HepG2 (cell line): Measurements from ENCODE around the gene NSUN6. TPM values are rescaled to one million over a fixed set of nuclear protein-coding genes. Genes with fewer than 3 reads are reported as not detected.

ENCODE experiments used
- BORCS8-MEF2B ChIP-seq: sonication (generic); formaldehyde crosslinking; IDR thresholded peaks from 2 replicates; pipeline ENCODE4 v1.8.0; 2022; ENCODE audit warnings: mild to moderate bottlenecking, missing genetic modification reagents
- HOXA3 ChIP-seq: sonication (generic); formaldehyde crosslinking; IDR thresholded peaks from 2 replicates; pipeline ENCODE4 v1.5.0; 2020; ENCODE audit warnings: missing genetic modification reagents
- NCOA2 ChIP-seq: sonication (generic); formaldehyde crosslinking; IDR thresholded peaks from 2 replicates; pipeline ENCODE4 v1.8.0; 2022; ENCODE audit warnings: inconsistent platforms
- SMYD3 ChIP-seq: sonication (generic); formaldehyde crosslinking; IDR thresholded peaks from 2 replicates; pipeline ENCODE4 v1.8.1; 2023; ENCODE audit warnings: mild to moderate bottlenecking, missing genetic modification reagents
- SP2 ChIP-seq: sonication (generic); formaldehyde crosslinking; IDR thresholded peaks from 2 replicates; pipeline ENCODE4 v1.5.1; 2020; ENCODE audit warnings: mild to moderate bottlenecking, missing genetic modification reagents
- THYN1 ChIP-seq: sonication (generic); formaldehyde crosslinking; IDR thresholded peaks from 2 replicates; pipeline ENCODE4 v1.8.1; 2023; ENCODE audit warnings: low read depth, mild to moderate bottlenecking, moderate library complexity, missing genetic modification reagents, borderline replicate concordance
- ZFP91 ChIP-seq: sonication (generic); formaldehyde crosslinking; IDR thresholded peaks from 2 replicates; pipeline ENCODE4 v1.9.0; 2022; ENCODE audit warnings: missing genetic modification reagents, mild to moderate bottlenecking, borderline replicate concordance
- ZNF280B ChIP-seq: sonication (generic); formaldehyde crosslinking; IDR thresholded peaks from 2 replicates; pipeline ENCODE4 v1.5.0; 2020; ENCODE audit warnings: missing genetic modification reagents, mild to moderate bottlenecking, borderline replicate concordance
- ZNF569 ChIP-seq: sonication (generic); formaldehyde crosslinking; IDR thresholded peaks from 2 replicates; pipeline ENCODE4 v1.5.0; 2020; ENCODE audit warnings: mild to moderate bottlenecking, missing genetic modification reagents, moderate library complexity, borderline replicate concordance
- ZNF616 ChIP-seq: sonication (generic); formaldehyde crosslinking; IDR thresholded peaks from 2 replicates; pipeline ENCODE4 v1.5.0; 2020; ENCODE audit warnings: low read depth, mild to moderate bottlenecking, missing genetic modification reagents
- ZNF816 ChIP-seq: sonication (generic); formaldehyde crosslinking; IDR thresholded peaks from 2 replicates; pipeline ENCODE4 v1.8.0; 2022; ENCODE audit warnings: missing genetic modification reagents, mild to moderate bottlenecking, borderline replicate concordance
- ZNF878 ChIP-seq: sonication (generic); formaldehyde crosslinking; IDR thresholded peaks from 2 replicates; pipeline ENCODE4 v1.8.1; 2023; ENCODE audit warnings: mild to moderate bottlenecking, missing genetic modification reagents, moderate library complexity
- polyA plus RNA-seq, 8 experiments: library from polyadenylated mRNA; depleted of rRNA in 3 of 8; stranded (reverse) in 7 of 8; unstranded in 1 of 8; fragments of >200 nt; fragmentation: Illumina TruSeq in 4 of 8; extraction: Trizol in 4 of 8; gene quantifications; 2 replicates each; pipeline versions ENCODE4 v1.2.1 to v1.2.3, GENCODE V29; 2011 to 2016; ENCODE audit warnings: low read depth in 4 of 8, missing spikeins in 1 of 8, mixed read lengths in 1 of 8; ENCODE audit not compliant: insufficient read depth in 1 of 8
- total RNA-seq, 5 experiments: library from RNA; depleted of rRNA; stranded (reverse); fragments of >200 nt; fragmentation: Illumina TruSeq; extraction: Trizol; gene quantifications; 2 replicates each; pipeline ENCODE4 v1.2.3, GENCODE V29; 2016; ENCODE audit warnings: low read depth in 1 of 5
- TF ChIP-seq, protein P1 (sequence below): sonication (generic); formaldehyde crosslinking; IDR thresholded peaks from 2 replicates; pipeline ENCODE4 v1.8.0; 2022; ENCODE audit warnings: missing genetic modification reagents, mild to moderate bottlenecking, inconsistent platforms, borderline replicate concordance
- TF ChIP-seq, protein P2 (sequence below): sonication (generic); formaldehyde crosslinking; IDR thresholded peaks from 2 replicates; pipeline ENCODE4 v1.5.0; 2020; ENCODE audit warnings: missing genetic modification reagents, mild to moderate bottlenecking, borderline replicate concordance
- TF ChIP-seq, protein P3 (sequence below): sonication (generic); formaldehyde crosslinking; conservative IDR thresholded peaks from 2 replicates; pipeline ENCODE4 v1.4.0; 2020; ENCODE audit warnings: missing genetic modification reagents

The NSUN6 gene
- total and polyA plus RNA-seq, 2 of the 13 experiments (the other 11 are each of a cell fraction or from before 2014, with no cell fraction given) = 17.2 to 19.3 TPM

DNA sequence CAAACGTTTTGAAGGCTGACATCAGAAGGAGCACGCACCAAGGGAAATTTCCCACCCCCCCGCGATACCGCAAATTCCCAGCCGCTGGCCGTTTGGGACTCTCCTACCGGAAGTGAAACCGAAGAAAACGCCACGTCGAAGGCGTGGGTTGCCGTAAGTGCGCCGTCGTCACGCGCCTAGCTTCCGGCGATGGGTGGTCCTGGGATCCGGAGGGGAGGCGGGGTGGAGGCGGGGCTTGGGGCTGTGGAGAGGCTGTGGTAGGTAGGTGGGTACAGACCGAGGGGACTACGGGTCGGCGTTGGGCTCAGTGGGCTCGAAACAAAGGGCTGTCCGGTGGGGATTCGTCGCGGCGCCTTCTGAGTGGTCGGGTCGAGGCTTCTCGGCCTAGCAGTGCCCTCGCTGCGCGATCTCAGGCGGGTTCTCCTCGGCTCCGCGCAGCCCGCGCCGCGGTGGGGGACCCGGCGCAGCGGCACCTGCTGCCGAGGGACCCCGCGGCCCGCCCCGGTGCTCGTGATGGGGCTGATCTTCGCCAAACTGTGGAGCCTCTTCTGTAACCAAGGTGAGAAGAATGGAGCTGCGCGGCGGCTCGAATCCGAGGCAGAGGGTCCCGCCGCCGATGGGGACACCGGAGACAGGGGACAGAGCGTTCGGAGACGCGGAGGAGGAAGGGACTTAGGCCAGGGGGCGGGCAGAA lies 7.9 kb upstream of the NSUN6 start, which contains the start of gene ARL5B (continued):
- TF ChIP-seq ZNF616 (0 out of 2 replicates have a peak, but pooled peaks have one; percentile 40), ZNF816 (CRISPR knock-in tag) (no peak; the same call in 1 of the 2 replicates), SMYD3 (CRISPR knock-in tag) (no peak), ZFP91 (CRISPR knock-in tag) (peak; percentile 54), THYN1 (CRISPR knock-in tag) (no peak), NCOA2 (CRISPR knock-in tag) (no peak), BORCS8-MEF2B (CRISPR knock-in tag) (peak; percentile 73), ZNF280B (CRISPR knock-in tag) (no peak), SP2 (CRISPR knock-in tag) (peak; percentile 62; the same call in 1 of the 2 replicates), ZNF569 (CRISPR knock-in tag) (no peak), HOXA3 (CRISPR knock-in tag) (peak; percentile 94), ZNF878 (CRISPR knock-in tag) (0 out of 2 replicates have a peak, but pooled peaks have one; percentile 67)
- TF ChIP-seq, protein P1, sequence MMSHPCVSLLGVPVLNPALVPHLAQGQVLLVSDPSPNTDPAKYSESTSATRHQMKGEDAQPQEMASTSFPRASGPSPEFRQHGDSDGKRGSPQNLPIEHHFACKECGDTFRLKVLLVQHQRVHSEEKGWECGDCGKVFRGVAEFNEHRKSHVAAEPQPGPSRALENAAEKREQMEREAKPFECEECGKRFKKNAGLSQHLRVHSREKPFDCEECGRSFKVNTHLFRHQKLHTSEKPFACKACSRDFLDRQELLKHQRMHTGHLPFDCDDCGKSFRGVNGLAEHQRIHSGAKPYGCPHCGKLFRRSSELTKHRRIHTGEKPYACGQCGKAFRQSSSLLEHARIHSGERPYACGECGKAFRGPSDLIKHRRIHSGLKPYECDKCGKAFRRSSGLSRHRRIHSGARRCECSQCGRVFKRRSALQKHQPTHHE (CRISPR knock-in tag) = no peak
- TF ChIP-seq, protein P2, sequence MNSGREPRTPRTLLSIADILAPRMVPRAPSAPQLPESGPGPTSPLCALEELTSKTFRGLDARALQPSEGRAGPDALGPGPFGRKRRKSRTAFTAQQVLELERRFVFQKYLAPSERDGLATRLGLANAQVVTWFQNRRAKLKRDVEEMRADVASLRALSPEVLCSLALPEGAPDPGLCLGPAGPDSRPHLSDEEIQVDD = no peak
- TF ChIP-seq, protein P3, sequence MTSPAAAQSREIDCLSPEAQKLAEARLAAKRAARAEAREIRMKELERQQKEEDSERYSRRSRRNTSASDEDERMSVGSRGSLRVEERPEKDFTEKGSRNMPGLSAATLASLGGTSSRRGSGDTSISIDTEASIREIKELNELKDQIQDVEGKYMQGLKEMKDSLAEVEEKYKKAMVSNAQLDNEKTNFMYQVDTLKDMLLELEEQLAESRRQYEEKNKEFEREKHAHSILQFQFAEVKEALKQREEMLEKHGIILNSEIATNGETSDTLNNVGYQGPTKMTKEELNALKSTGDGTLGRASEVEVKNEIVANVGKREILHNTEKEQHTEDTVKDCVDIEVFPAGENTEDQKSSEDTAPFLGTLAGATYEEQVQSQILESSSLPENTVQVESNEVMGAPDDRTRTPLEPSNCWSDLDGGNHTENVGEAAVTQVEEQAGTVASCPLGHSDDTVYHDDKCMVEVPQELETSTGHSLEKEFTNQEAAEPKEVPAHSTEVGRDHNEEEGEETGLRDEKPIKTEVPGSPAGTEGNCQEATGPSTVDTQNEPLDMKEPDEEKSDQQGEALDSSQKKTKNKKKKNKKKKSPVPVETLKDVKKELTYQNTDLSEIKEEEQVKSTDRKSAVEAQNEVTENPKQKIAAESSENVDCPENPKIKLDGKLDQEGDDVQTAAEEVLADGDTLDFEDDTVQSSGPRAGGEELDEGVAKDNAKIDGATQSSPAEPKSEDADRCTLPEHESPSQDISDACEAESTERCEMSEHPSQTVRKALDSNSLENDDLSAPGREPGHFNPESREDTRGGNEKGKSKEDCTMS (CRISPR knock-in tag) = no peak
